ENCODE results near the gene PLB1. TPM values are rescaled to one million over a fixed set of nuclear protein-coding genes. Genes with fewer than 3 reads are reported as not detected.

The PLB1 gene
- polyA plus RNA-seq, 2 of the 4 experiments (the other 2 are of a cell fraction): 0.26 to 1.4 TPM

DNA sequence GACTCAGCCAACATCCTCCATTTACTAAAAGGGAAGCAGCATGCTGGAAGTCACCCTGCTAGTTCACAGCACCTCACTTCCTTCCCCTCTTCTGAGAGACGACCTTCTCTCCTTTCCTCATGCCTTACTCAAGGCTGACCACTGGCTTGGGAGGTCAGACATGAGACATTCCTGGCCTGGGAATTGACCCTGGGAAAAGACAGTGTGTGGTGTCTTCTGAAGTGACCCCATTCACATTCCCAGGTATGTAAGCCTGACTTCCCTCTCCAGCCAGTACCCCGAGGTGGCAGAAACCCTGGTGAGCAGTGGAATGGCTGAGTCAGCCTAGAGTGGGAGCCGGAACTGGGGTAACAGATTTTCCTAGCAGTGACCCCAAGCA is 92.4 kb downstream of the PLB1 start:
- ChIA-PET CTCF (interaction anchor here (1.0 to 11.9 kb wide), 5 partner anchors 7 to 174 kb away, joined by 3 to 155 read pairs (median 9); no protein-coding TSS in a partner anchor), POLR2A (no interaction called here)
- DNase-seq (ENCODE audit: low read depth in 1 of 2, low spot score in 1 of 2): no peak
- ATAC-seq: no peak
- Histone ChIP-seq H3K4me3 (no peak overlapping the region), H3K9me3 (no peaks in the 10 kb centered on the region), H3K27ac (peak overlapping the region; percentile 94 to 97; a peak in 5 of 6 replicates), H3K4me1 (peaks cover 31% of the 10 kb centered on the region), H3K4me2 (no peak overlapping the region)
- TF ChIP-seq, protein P1, sequence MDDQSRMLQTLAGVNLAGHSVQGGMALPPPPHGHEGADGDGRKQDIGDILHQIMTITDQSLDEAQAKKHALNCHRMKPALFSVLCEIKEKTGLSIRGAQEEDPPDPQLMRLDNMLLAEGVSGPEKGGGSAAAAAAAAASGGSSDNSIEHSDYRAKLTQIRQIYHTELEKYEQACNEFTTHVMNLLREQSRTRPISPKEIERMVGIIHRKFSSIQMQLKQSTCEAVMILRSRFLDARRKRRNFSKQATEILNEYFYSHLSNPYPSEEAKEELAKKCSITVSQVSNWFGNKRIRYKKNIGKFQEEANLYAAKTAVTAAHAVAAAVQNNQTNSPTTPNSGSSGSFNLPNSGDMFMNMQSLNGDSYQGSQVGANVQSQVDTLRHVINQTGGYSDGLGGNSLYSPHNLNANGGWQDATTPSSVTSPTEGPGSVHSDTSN (IDR thresholded peaks at IDR 0.05): no peak
- TF ChIP-seq RNF2 (IDR thresholded peaks at IDR 0.05; ENCODE audit: borderline replicate concordance, low read depth) (no peak), RFX5 (IDR thresholded peaks at IDR 0.05) (no peak), NR3C1 (IDR thresholded peaks at IDR 0.05) (no peak), POLR2A (IDR thresholded peaks at IDR 0.05; ENCODE audit: low read length) (no peak), PHF8 (IDR thresholded peaks at IDR 0.05; ENCODE audit: borderline replicate concordance, low read depth) (no peak), TP53 (CRISPR knock-in tag; IDR thresholded peaks at IDR 0.05) (no peak), ELK1 (IDR thresholded peaks at IDR 0.05; ENCODE audit: low read depth, low read length) (no peak), CBX2 (IDR thresholded peaks at IDR 0.05; ENCODE audit: borderline replicate concordance, low read depth) (no peak), HMGXB4 (CRISPR knock-in tag; IDR thresholded peaks at IDR 0.05; ENCODE audit: borderline replicate concordance) (no peak), RAD21 (conservative IDR thresholded peaks at IDR 0.05 in 1 of 2, IDR thresholded peaks at IDR 0.05 in 1 of 2) (no peak), ATOH8 (CRISPR knock-in tag; IDR thresholded peaks at IDR 0.05; ENCODE audit: low read depth) (no peak), BCL3 (IDR thresholded peaks at IDR 0.05) (no peak), CHD2 (IDR thresholded peaks at IDR 0.05; ENCODE audit: low read length, partially characterized antibody) (no peak), BHLHE40 (IDR thresholded peaks at IDR 0.05; ENCODE audit: low read depth, low read length) (no peak), SMC3 (IDR thresholded peaks at IDR 0.05) (no peak), TFCP2L1 (CRISPR knock-in tag; IDR thresholded peaks at IDR 0.05) (no peak), EHMT2 (IDR thresholded peaks at IDR 0.05; ENCODE audit: low read depth) (no peak), MAZ (IDR thresholded peaks at IDR 0.05; ENCODE audit: borderline replicate concordance, low read depth, low read length) (no peak), EP300 (IDR thresholded peaks at IDR 0.05) (no peak)
- 33% methylated on average over 3 of the region's 3 CpGs for WGBS (ENCODE audit: missing lambda C conversion rate)
- no peak for FAIRE-seq

All from A549 (cell line).